GM23338 (cell line): Measurements from ENCODE around the gene TBL1XR1. TPM values are rescaled to one million over a fixed set of nuclear protein-coding genes. Genes with fewer than 3 reads are reported as not detected.

Experiments
- polyA plus RNA-seq: library from polyadenylated mRNA; unstranded; fragments of >200 nt; fragmentation: Nextera tagmentation; extraction: Ambion mirVana; gene quantifications from 2 replicates; pipeline ENCODE4 v1.2.1, GENCODE V29; 2016
- small RNA-seq: library from RNA; depleted of rRNA; stranded (forward); fragments of <200 nt; gene quantifications from one replicate; pipeline ENCODE3, GENCODE V24; 2014; ENCODE audit warnings: low replicate concordance
- total RNA-seq: library from RNA; depleted of rRNA; stranded (reverse); fragments of >200 nt; shearing (Covaris generic); gene quantifications from 2 replicates; pipeline ENCODE4 v1.2.3, GENCODE V29; 2014

Gene TBL1XR1
- total and polyA plus RNA-seq, 2 experiments from 2014 or later = 49.6 to 122 TPM

Small RNA genes within 50 kb of the gene (small RNA-seq; reads per million reads assigned to genes)
- gene RF00019 (not detected), gene RNU6-681P (not detected)
